ENCODE results near the gene ANXA8.

Gene ANXA8

DNA sequence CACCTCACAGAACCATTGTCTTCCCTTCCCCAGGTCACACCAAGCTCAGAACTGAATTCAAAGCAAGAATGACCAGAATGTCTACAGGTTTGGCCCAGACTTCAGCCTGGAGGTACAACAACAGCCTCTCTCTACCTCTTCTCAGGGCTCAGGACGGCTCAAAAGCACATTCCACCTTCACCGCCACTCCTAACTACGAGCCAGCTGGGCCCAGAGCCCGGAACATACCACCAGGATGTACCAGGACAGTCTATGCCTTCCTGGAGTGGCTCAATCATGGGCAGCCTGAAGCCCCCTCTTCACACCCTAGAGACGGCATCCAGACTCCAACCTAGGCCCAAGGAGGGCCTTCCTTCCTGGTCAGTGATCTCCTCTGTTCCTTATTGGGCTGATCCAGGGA is 41.6 kb downstream of the ANXA8 start:
- no peaks in the 10 kb centered on the region for H3K9me3 ChIP-seq (replicated peaks; ENCODE audit: low read length)
- H3K4me2 ChIP-seq (ENCODE audit: low read length), result no peak overlapping the region
- H3K9ac ChIP-seq (ENCODE audit: low read depth, low read length), result no peak overlapping the region
- no peak overlapping the region for H3K4me3 ChIP-seq (ENCODE audit: low read length)
- H3K36me3 ChIP-seq (ENCODE audit: insufficient read depth, low read length), result no peaks in the 10 kb centered on the region
- H3K27me3 ChIP-seq (ENCODE audit: control insufficient read depth, insufficient read depth, low read length), result peaks cover 32% of the 10 kb centered on the region
- H3K4me1 ChIP-seq (ENCODE audit: control insufficient read depth, insufficient read depth, low read length), result no peaks in the 10 kb centered on the region

- Histone ChIP-seq H3K4me2 (ENCODE audit: low read length) (no peak overlapping the region), H3K4me1 (ENCODE audit: control insufficient read depth, insufficient read depth, low read length) (no peaks in the 10 kb centered on the region), H3K27me3 (ENCODE audit: control insufficient read depth, insufficient read depth, low read length) (peaks cover 35% of the 10 kb centered on the region), H3K4me3 (ENCODE audit: low read length) (no peak overlapping the region), H3K9ac (ENCODE audit: low read depth, low read length) (no peak overlapping the region), H3K36me3 (ENCODE audit: insufficient read depth, low read length) (no peaks in the 10 kb centered on the region), H3K9me3 (replicated peaks; ENCODE audit: low read length) (no peaks in the 10 kb centered on the region)
Observed at GRCh38 chr10:47441938-47442337, 42.0 kb downstream of the ANXA8 start.

DNA sequence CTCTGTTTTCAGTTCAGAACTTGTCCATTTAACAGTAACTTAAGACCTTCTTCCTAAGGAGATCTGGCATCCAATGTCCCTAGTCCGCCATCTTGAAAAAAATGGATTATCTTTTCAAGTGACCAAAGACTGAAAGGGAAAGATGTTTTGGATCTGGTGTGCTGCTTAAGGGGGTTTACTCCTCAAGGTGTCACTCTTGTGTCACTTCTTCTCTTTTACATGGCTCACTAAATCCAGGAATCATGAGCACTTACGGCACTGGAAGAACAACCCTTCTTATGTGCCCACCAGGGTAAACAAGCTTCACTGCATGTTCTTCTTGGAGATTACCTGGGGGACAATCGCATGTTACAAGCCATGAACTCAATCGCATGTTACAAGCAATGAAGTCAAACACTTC is 43.7 kb downstream of the ANXA8 start:
- peaks cover 42% of the 10 kb centered on the region for H3K27me3 ChIP-seq (ENCODE audit: control insufficient read depth, insufficient read depth, low read length)
- no peaks in the 10 kb centered on the region for H3K36me3 ChIP-seq (ENCODE audit: insufficient read depth, low read length)
- no peak overlapping the region for H3K4me2 ChIP-seq (ENCODE audit: low read length)
- H3K9ac ChIP-seq (ENCODE audit: low read depth, low read length), result no peak overlapping the region
- no peaks in the 10 kb centered on the region for H3K4me1 ChIP-seq (ENCODE audit: control insufficient read depth, insufficient read depth, low read length)
- no peaks in the 10 kb centered on the region for H3K9me3 ChIP-seq (replicated peaks; ENCODE audit: low read length)
- no peak overlapping the region for H3K4me3 ChIP-seq (ENCODE audit: low read length)

DNA sequence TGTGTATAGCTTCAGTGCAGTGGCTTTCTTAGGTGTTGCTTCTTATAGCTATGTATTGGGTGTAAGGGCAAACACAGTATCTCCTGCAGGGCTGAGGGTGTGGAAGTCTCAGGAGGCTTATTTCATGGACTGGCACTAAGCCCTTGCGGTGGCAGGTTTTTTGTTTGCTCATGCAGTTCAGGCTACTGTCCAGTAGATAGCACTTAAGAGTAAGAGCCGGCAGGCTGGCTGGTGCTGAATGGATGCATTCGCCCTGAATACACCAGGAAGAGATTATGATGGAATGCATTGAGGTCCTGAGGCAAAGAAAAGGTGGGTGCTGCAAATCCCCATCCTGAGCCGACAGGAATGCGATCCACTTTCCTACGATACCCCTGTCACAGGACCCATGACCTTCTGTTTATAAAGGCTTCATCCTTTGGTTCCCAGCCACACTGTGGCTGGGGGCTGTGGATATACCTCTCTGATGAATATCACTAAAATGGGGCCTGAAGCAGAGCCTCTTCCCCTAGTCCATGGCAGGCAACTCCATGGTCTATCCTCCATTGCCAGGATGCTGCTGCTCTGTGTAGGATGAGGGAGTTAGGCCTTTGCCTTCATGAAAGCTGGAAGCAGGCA is 44.9 kb downstream of the ANXA8 start:
- Histone ChIP-seq H3K4me1 (ENCODE audit: control insufficient read depth, insufficient read depth, low read length) (no peaks in the 10 kb centered on the region), H3K36me3 (ENCODE audit: insufficient read depth, low read length) (no peaks in the 10 kb centered on the region), H3K4me3 (ENCODE audit: low read length) (no peak overlapping the region)

DNA sequence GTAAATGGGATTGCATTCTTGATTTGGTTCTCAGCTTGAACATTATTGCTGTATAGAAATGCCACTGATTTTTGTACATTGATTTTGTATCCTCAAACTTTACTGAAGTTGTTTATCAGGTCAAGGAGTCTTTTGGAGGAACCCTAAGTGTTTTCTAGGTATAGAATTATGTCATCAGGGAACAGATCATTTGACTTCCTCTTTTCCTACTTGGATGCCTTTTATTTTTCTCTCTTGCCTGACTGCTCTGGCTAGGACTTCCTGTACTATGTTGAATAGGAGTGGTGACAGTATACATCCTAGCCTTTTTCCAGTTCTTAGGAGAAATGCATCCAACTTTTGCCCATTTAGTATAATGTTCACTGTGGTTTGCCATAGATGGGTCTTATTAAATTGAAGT is 48.8 kb downstream of the ANXA8 start:
- no peak overlapping the region for H3K4me2 ChIP-seq (ENCODE audit: low read length)
- no peaks in the 10 kb centered on the region for H3K9me3 ChIP-seq (replicated peaks; ENCODE audit: low read length)
- H3K9ac ChIP-seq (ENCODE audit: low read depth, low read length), result no peak overlapping the region
- no peak overlapping the region for H3K4me3 ChIP-seq (ENCODE audit: low read length)
- no peaks in the 10 kb centered on the region for H3K36me3 ChIP-seq (ENCODE audit: insufficient read depth, low read length)
- H3K27me3 ChIP-seq (ENCODE audit: control insufficient read depth, insufficient read depth, low read length), result peaks cover 32% of the 10 kb centered on the region
- no peaks in the 10 kb centered on the region for H3K4me1 ChIP-seq (ENCODE audit: control insufficient read depth, insufficient read depth, low read length)

More for the DNA sequence above, 44.9 kb downstream of the ANXA8 start:
- Histone ChIP-seq H3K9ac (ENCODE audit: low read depth, low read length) (no peak overlapping the region), H3K27me3 (ENCODE audit: control insufficient read depth, insufficient read depth, low read length) (peaks cover 42% of the 10 kb centered on the region), H3K9me3 (replicated peaks; ENCODE audit: low read length) (no peaks in the 10 kb centered on the region), H3K4me2 (ENCODE audit: low read length) (no peak overlapping the region)

GRCh38 chr10:47425813-47426419 is 58.0 kb downstream of the ANXA8 start:
- Histone ChIP-seq H3K4me3 (ENCODE audit: low read length) (no peak overlapping the region), H3K4me2 (ENCODE audit: low read length) (no peak overlapping the region), H3K36me3 (ENCODE audit: insufficient read depth, low read length) (no peaks in the 10 kb centered on the region), H3K4me1 (ENCODE audit: control insufficient read depth, insufficient read depth, low read length) (no peaks in the 10 kb centered on the region), H3K9me3 (replicated peaks; ENCODE audit: low read length) (no peaks in the 10 kb centered on the region), H3K27me3 (ENCODE audit: control insufficient read depth, insufficient read depth, low read length) (peaks cover 21% of the 10 kb centered on the region), H3K9ac (ENCODE audit: low read depth, low read length) (no peak overlapping the region)

GRCh38 chr10:47424231-47424630 is 59.7 kb downstream of the ANXA8 start:
- Histone ChIP-seq H3K9me3 (replicated peaks; ENCODE audit: low read length) (no peaks in the 10 kb centered on the region), H3K9ac (ENCODE audit: low read depth, low read length) (no peak overlapping the region), H3K4me1 (ENCODE audit: control insufficient read depth, insufficient read depth, low read length) (no peaks in the 10 kb centered on the region), H3K27me3 (ENCODE audit: control insufficient read depth, insufficient read depth, low read length) (peaks cover 22% of the 10 kb centered on the region), H3K4me3 (ENCODE audit: low read length) (no peak overlapping the region), H3K4me2 (ENCODE audit: low read length) (no peak overlapping the region), H3K36me3 (ENCODE audit: insufficient read depth, low read length) (no peaks in the 10 kb centered on the region)

- Histone ChIP-seq H3K27me3 (ENCODE audit: control insufficient read depth, insufficient read depth, low read length) (peaks cover 28% of the 10 kb centered on the region), H3K4me3 (ENCODE audit: low read length) (no peak overlapping the region), H3K36me3 (ENCODE audit: insufficient read depth, low read length) (no peaks in the 10 kb centered on the region), H3K4me2 (ENCODE audit: low read length) (no peak overlapping the region), H3K9me3 (replicated peaks; ENCODE audit: low read length) (no peaks in the 10 kb centered on the region), H3K9ac (ENCODE audit: low read depth, low read length) (no peak overlapping the region), H3K4me1 (ENCODE audit: control insufficient read depth, insufficient read depth, low read length) (no peaks in the 10 kb centered on the region)
Observed at GRCh38 chr10:47423476-47423875, 60.4 kb downstream of the ANXA8 start.

DNA sequence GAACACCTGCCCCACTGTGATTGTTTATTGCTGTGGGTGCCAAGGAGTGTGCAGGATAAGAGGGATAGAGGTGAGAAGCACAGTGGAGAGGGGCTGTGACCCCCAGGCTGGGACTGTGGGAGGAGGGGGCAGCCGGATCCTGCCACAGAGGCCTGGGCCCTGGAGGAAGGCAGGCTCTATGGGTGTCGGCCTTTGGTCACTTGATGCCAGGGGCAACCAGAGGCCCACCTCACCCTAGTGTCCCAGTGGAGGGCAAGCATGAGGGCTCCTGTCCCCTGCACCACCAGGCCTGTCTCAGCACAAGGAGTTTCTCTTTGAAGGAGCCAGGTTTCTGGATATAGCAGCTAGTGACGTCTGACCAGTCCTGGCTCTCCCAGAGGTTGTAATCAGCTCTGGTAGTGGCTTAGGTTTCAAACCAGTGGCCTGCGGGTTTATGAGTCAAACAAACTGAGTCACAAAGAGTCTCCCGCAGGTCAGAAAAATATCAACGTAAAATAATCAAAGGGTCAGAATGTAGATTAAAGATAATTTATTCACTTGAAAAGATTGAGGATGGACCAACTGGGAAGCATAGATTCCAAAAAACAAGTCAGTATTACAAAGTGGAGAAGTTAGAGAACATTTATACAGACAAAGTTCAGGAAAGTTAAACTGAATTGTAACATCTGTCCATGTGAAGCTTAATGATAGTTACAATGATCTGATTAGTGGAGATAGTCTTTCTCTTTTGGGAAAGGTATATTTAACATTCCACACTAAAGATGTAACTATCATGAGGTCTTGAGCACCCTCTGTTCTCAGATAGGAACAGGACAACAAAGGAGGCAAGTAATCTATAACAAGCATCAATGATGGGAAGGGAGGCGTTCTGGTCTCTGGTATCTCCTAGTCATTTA is 62.6 kb downstream of the ANXA8 start:
- Histone ChIP-seq H3K9me3 (replicated peaks; ENCODE audit: low read length) (no peaks in the 10 kb centered on the region), H3K4me3 (ENCODE audit: low read length) (no peak overlapping the region), H3K27me3 (ENCODE audit: control insufficient read depth, insufficient read depth, low read length) (peaks cover 29% of the 10 kb centered on the region), H3K4me2 (ENCODE audit: low read length) (no peak overlapping the region), H3K36me3 (ENCODE audit: insufficient read depth, low read length) (no peaks in the 10 kb centered on the region), H3K9ac (ENCODE audit: low read depth, low read length) (no peak overlapping the region), H3K4me1 (ENCODE audit: control insufficient read depth, insufficient read depth, low read length) (no peaks in the 10 kb centered on the region)

DNA sequence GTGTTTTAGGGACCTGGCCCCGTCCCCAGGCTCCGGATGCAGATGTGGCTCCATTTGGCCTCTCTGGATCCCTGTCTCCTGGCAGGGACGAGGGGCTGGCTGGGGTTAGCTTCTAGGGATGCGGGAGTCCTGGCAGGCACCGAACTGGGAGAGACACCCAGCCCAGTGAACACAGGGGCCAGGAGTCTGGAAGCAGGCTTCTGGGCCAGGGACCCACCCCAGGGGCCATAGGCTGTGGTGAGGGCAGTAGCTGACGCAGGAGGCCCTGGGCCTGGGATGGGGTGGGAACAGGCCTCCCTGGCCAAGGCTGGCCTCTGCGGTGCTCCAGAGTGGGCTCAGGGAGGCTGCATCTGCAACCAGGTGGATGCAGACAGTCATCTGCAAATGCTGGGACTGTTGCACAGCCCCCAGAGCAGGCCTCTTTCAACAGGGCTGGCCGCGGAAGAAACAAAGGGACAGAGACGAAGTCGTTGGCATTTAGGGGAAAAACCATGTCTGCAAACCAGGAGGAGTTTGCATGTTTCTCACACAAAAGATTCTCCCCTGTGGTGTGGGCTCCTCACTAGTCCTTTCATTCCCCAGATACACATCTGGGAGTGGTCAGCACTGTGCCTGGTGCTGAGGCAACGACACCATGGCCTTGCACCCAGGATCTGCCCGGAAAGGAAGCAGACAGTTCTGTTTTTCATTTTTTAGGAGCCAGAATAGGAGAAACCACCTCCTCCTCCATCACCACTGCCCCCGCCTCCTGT is 63.4 kb downstream of the ANXA8 start:
- H3K4me3 ChIP-seq (ENCODE audit: low read length), result no peak overlapping the region
- H3K4me1 ChIP-seq (ENCODE audit: control insufficient read depth, insufficient read depth, low read length), result no peaks in the 10 kb centered on the region
- H3K9ac ChIP-seq (ENCODE audit: low read depth, low read length), result no peak overlapping the region
- H3K36me3 ChIP-seq (ENCODE audit: insufficient read depth, low read length), result no peaks in the 10 kb centered on the region
- no peaks in the 10 kb centered on the region for H3K9me3 ChIP-seq (replicated peaks; ENCODE audit: low read length)
- H3K4me2 ChIP-seq (ENCODE audit: low read length), result no peak overlapping the region
- H3K27me3 ChIP-seq (ENCODE audit: control insufficient read depth, insufficient read depth, low read length), result peaks cover 24% of the 10 kb centered on the region

DNA sequence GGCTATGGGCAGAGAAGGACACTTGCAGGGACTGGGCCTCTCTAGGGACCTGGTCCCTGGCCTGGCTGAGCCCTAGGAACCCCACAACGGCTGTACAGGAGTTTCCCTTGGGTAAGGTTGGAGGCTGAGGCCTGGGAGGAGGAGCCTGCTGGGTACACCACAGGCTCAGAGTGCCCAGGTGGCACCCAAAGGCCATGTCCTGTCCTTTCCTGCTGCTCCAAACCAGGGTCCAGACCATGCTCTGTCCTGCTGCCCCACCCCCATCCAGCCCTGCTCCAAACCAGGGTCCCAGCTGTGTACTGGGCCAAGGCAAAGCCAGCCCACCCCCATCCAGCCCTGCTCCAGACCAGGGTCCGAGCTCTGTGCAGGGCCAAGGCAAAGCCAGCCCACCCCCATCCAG is 64.5 kb downstream of the ANXA8 start:
- Histone ChIP-seq H3K27me3 (ENCODE audit: control insufficient read depth, insufficient read depth, low read length) (peaks cover 26% of the 10 kb centered on the region), H3K4me3 (ENCODE audit: low read length) (no peak overlapping the region), H3K9ac (ENCODE audit: low read depth, low read length) (no peak overlapping the region), H3K36me3 (ENCODE audit: insufficient read depth, low read length) (no peaks in the 10 kb centered on the region), H3K4me1 (ENCODE audit: control insufficient read depth, insufficient read depth, low read length) (no peaks in the 10 kb centered on the region), H3K4me2 (ENCODE audit: low read length) (no peak overlapping the region), H3K9me3 (replicated peaks; ENCODE audit: low read length) (no peaks in the 10 kb centered on the region)
